Measurements from ENCODE around the gene IL22RA1.

Gene IL22RA1

GRCh38 chr1:24118410-24119242, 24.3 kb downstream of the IL22RA1 start:
- Histone ChIP-seq H3K36me3 (ENCODE audit: insufficient read depth) (no peaks in the 10 kb centered on the region), H3K4me3 (IDR thresholded peaks at IDR 0.05; ENCODE audit: insufficient read depth, low read depth, low read length) (no peak overlapping the region), H3K9ac (no peak overlapping the region), H3K27me3 (ENCODE audit: insufficient read depth, low read depth) (no peaks in the 10 kb centered on the region), H3K27ac (no peak overlapping the region), H3K4me1 (ENCODE audit: low read depth, poor library complexity, severe bottlenecking) (no peaks in the 10 kb centered on the region), H2AFZ (ENCODE audit: low read depth) (no peak overlapping the region), H3K79me2 (ENCODE audit: insufficient read depth, low read depth) (no peaks in the 10 kb centered on the region), H4K20me1 (ENCODE audit: insufficient read depth) (no peaks in the 10 kb centered on the region), H3K4me2 (no peak overlapping the region)
- TF ChIP-seq CTCF (conservative IDR thresholded peaks at IDR 0.05; ENCODE audit: low read depth, low read length), result no peak

- Histone ChIP-seq H2AFZ (ENCODE audit: low read depth) (no peak overlapping the region), H3K9ac (no peak overlapping the region), H3K4me3 (IDR thresholded peaks at IDR 0.05; ENCODE audit: insufficient read depth, low read depth, low read length) (no peak overlapping the region), H3K27me3 (ENCODE audit: insufficient read depth, low read depth) (no peaks in the 10 kb centered on the region), H3K27ac (no peak overlapping the region), H3K4me2 (no peak overlapping the region), H4K20me1 (ENCODE audit: insufficient read depth) (no peaks in the 10 kb centered on the region), H3K4me1 (ENCODE audit: low read depth, poor library complexity, severe bottlenecking) (no peaks in the 10 kb centered on the region), H3K36me3 (ENCODE audit: insufficient read depth) (no peaks in the 10 kb centered on the region), H3K79me2 (ENCODE audit: insufficient read depth, low read depth) (no peaks in the 10 kb centered on the region)
- no peak for TF ChIP-seq CTCF (conservative IDR thresholded peaks at IDR 0.05; ENCODE audit: low read depth, low read length)
Observed at GRCh38 chr1:24117722-24118409, 25.1 kb downstream of the IL22RA1 start.

DNA sequence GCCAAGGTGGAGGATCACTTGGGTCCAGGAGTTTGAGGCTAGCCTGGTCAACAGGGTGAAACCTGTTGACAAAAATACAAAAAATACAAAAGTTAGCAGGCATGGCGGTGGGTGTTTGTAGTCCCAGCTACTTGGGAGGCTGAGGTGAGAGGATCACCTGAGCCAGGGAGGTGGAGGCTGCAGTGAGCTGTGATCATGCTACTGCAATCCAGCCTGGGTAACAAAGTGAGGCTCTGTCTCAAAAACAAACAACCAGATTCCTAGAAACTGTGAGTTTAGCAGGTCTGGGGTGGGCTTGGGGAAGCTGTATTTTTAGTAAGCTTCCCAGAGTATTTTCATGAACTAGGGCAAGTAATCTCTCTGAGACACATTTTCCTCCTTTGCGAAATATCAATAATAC, 25.8 kb downstream of the IL22RA1 start:
- no peaks in the 10 kb centered on the region for H4K20me1 ChIP-seq (ENCODE audit: insufficient read depth)
- no peak overlapping the region for H2AFZ ChIP-seq (ENCODE audit: low read depth)
- H3K4me3 ChIP-seq (IDR thresholded peaks at IDR 0.05; ENCODE audit: insufficient read depth, low read depth, low read length), result no peak overlapping the region
- no peak for TF ChIP-seq CTCF (conservative IDR thresholded peaks at IDR 0.05; ENCODE audit: low read depth, low read length)
- no peaks in the 10 kb centered on the region for H3K4me1 ChIP-seq (ENCODE audit: low read depth, poor library complexity, severe bottlenecking)
- no peak overlapping the region for H3K9ac ChIP-seq
- no peak overlapping the region for H3K4me2 ChIP-seq
- H3K27ac ChIP-seq, result no peak overlapping the region
- H3K27me3 ChIP-seq (ENCODE audit: insufficient read depth, low read depth), result no peaks in the 10 kb centered on the region
- no peaks in the 10 kb centered on the region for H3K36me3 ChIP-seq (ENCODE audit: insufficient read depth)
- no peaks in the 10 kb centered on the region for H3K79me2 ChIP-seq (ENCODE audit: insufficient read depth, low read depth)

- no peak overlapping the region for H3K27ac ChIP-seq
- no peaks in the 10 kb centered on the region for H3K36me3 ChIP-seq (ENCODE audit: insufficient read depth)
- H3K4me2 ChIP-seq, result no peak overlapping the region
- H4K20me1 ChIP-seq (ENCODE audit: insufficient read depth), result no peaks in the 10 kb centered on the region
- H2AFZ ChIP-seq (ENCODE audit: low read depth), result no peak overlapping the region
- no peaks in the 10 kb centered on the region for H3K27me3 ChIP-seq (ENCODE audit: insufficient read depth, low read depth)
- no peak overlapping the region for H3K9ac ChIP-seq
- no peak overlapping the region for H3K4me3 ChIP-seq (IDR thresholded peaks at IDR 0.05; ENCODE audit: insufficient read depth, low read depth, low read length)
- no peaks in the 10 kb centered on the region for H3K79me2 ChIP-seq (ENCODE audit: insufficient read depth, low read depth)
- H3K4me1 ChIP-seq (ENCODE audit: low read depth, poor library complexity, severe bottlenecking), result no peaks in the 10 kb centered on the region
- no peak for TF ChIP-seq CTCF (conservative IDR thresholded peaks at IDR 0.05; ENCODE audit: low read depth, low read length)
Observed at GRCh38 chr1:24114753-24115152, 28.2 kb downstream of the IL22RA1 start.

All from KMS-11 (cell line).